GM21360 (cell line): Measurements from ENCODE around the gene HSD17B11.
A peak's percentile ranks its signal among the peaks of the same experiment; 100 is the strongest.
"Not testable (repeated sequence)": the region's sequence is repeated elsewhere in the genome, so short reads cannot be mapped to it uniquely, and the experiment has no call there.

ENCODE experiments used
- ATAC-seq: cut with Tn5 transposase; IDR thresholded peaks from one replicate; pipeline ENCODE4 v1.9.1; 2021; ENCODE audit warnings: mild to moderate bottlenecking, moderate library complexity; ENCODE audit not compliant: unreplicated experiment

HSD17B11 gene

GRCh38 chr4:87406462-87406861 lies 15.5 kb upstream of the HSD17B11 start:
- no peak for ATAC-seq

- no peak for ATAC-seq
Measured at GRCh38 chr4:87405211-87405820, 14.3 kb upstream of the HSD17B11 start.

- ATAC-seq: not testable (repeated sequence)
Measured at GRCh38 chr4:87403732-87404131, 12.7 kb upstream of the HSD17B11 start.

- no peak for ATAC-seq
Measured at GRCh38 chr4:87399954-87400353, 9.0 kb upstream of the HSD17B11 start.

- no peak for ATAC-seq
Measured at GRCh38 chr4:87399148-87399547, 8.2 kb upstream of the HSD17B11 start.

GRCh38 chr4:87395851-87396250 lies 4.9 kb upstream of the HSD17B11 start:
- ATAC-seq: not testable (repeated sequence)

GRCh38 chr4:87395073-87395472 lies 4.1 kb upstream of the HSD17B11 start:
- ATAC-seq: not testable (repeated sequence)

GRCh38 chr4:87392183-87392582 lies 1.2 kb upstream of the HSD17B11 start:
- ATAC-seq: no peak

- ATAC-seq: peak; percentile 10
Measured at GRCh38 chr4:87391576-87392054, 627 bp upstream of the HSD17B11 start.

- ATAC-seq: no peak
Measured at GRCh38 chr4:87390551-87390890, 467 bp downstream of the HSD17B11 start.

- not testable (repeated sequence) for ATAC-seq
Measured at GRCh38 chr4:87390055-87390454, 933 bp downstream of the HSD17B11 start.

GRCh38 chr4:87388901-87389300 lies 2.1 kb downstream of the HSD17B11 start:
- ATAC-seq: no peak

- ATAC-seq: no peak
Measured at GRCh38 chr4:87387237-87387636, 3.8 kb downstream of the HSD17B11 start.

GRCh38 chr4:87384466-87385132 lies 6.4 kb downstream of the HSD17B11 start:
- not testable (repeated sequence) for ATAC-seq

- no peak for ATAC-seq
Measured at GRCh38 chr4:87382931-87383330, 8.1 kb downstream of the HSD17B11 start.

- no peak for ATAC-seq
Measured at GRCh38 chr4:87382116-87382515, 8.9 kb downstream of the HSD17B11 start.

- ATAC-seq: no peak
Measured at GRCh38 chr4:87377816-87378215, 13.2 kb downstream of the HSD17B11 start.

- ATAC-seq: peak; percentile 50
Measured at GRCh38 chr4:87375719-87376291, 15.2 kb downstream of the HSD17B11 start.

GRCh38 chr4:87370068-87370467 lies 20.9 kb downstream of the HSD17B11 start:
- ATAC-seq: no peak

GRCh38 chr4:87366521-87367162 lies 24.3 kb downstream of the HSD17B11 start:
- no peak for ATAC-seq

- ATAC-seq: no peak
Measured at GRCh38 chr4:87365348-87365747, 25.6 kb downstream of the HSD17B11 start.

- ATAC-seq: no peak
Measured at GRCh38 chr4:87363552-87363951, 27.4 kb downstream of the HSD17B11 start.
